ENCODE data around the gene GALNT9. TPM values are rescaled to one million over a fixed set of nuclear protein-coding genes. Genes with fewer than 3 reads are reported as not detected.

The GALNT9 gene
- total RNA-seq, 1 experiment from 2014 or later, result 0.54 TPM

- intact Hi-C loops (cut with micrococcal nuclease; ENCODE audit: unreplicated experiment), result no loop called here
- CTCF ChIA-PET, result no interaction called here
- peak; percentile 25 for TF ChIP-seq CTCF (IDR thresholded peaks at IDR 0.05; ENCODE audit: unreplicated experiment)
- no peak for DNase-seq
- Mint-ChIP-seq H3K36me3 (ENCODE audit: insufficient read depth, unreplicated experiment) (no peaks in the 10 kb centered on the region), H3K4me1 (ENCODE audit: low read depth, unreplicated experiment) (no peaks in the 10 kb centered on the region), H3K4me3 (ENCODE audit: low read depth, unreplicated experiment) (no peak overlapping the region), H3K27ac (ENCODE audit: unreplicated experiment) (no peak overlapping the region), H3K27me3 (ENCODE audit: unreplicated experiment) (peaks cover 73% of the 10 kb centered on the region), H3K9me3 (ENCODE audit: low read depth, unreplicated experiment) (peaks cover 14% of the 10 kb centered on the region)
- no TSS peak for BruUV-seq (replicated peaks)
Observed at GRCh38 chr12:132314516-132315233, 14.7 kb downstream of the GALNT9 start.

- H3K27me3 Mint-ChIP-seq (ENCODE audit: unreplicated experiment), result peaks cover 73% of the 10 kb centered on the region
- CTCF ChIA-PET, result no interaction called here
- no peaks in the 10 kb centered on the region for H3K4me1 Mint-ChIP-seq (ENCODE audit: low read depth, unreplicated experiment)
- H3K4me3 Mint-ChIP-seq (ENCODE audit: low read depth, unreplicated experiment), result no peak overlapping the region
- no peak for DNase-seq
- peaks cover 14% of the 10 kb centered on the region for H3K9me3 Mint-ChIP-seq (ENCODE audit: low read depth, unreplicated experiment)
- H3K27ac Mint-ChIP-seq (ENCODE audit: unreplicated experiment), result no peak overlapping the region
- intact Hi-C loops (cut with micrococcal nuclease; ENCODE audit: unreplicated experiment), result no loop called here
- TF ChIP-seq CTCF (IDR thresholded peaks at IDR 0.05; ENCODE audit: unreplicated experiment), result no peak
- no peaks in the 10 kb centered on the region for H3K36me3 Mint-ChIP-seq (ENCODE audit: insufficient read depth, unreplicated experiment)
- BruUV-seq (replicated peaks), result no TSS peak
Observed at GRCh38 chr12:132314035-132314434, 15.4 kb downstream of the GALNT9 start.

- no peak for DNase-seq
- no peak overlapping the region for H3K27ac Mint-ChIP-seq (ENCODE audit: unreplicated experiment)
- no TSS peak for BruUV-seq (replicated peaks)
- TF ChIP-seq CTCF (IDR thresholded peaks at IDR 0.05; ENCODE audit: unreplicated experiment), result no peak
- intact Hi-C loops (cut with micrococcal nuclease; ENCODE audit: unreplicated experiment), result no loop called here
- no peaks in the 10 kb centered on the region for H3K4me1 Mint-ChIP-seq (ENCODE audit: low read depth, unreplicated experiment)
- peaks cover 73% of the 10 kb centered on the region for H3K27me3 Mint-ChIP-seq (ENCODE audit: unreplicated experiment)
- CTCF ChIA-PET, result no interaction called here
- H3K36me3 Mint-ChIP-seq (ENCODE audit: insufficient read depth, unreplicated experiment), result no peaks in the 10 kb centered on the region
- peaks cover 14% of the 10 kb centered on the region for H3K9me3 Mint-ChIP-seq (ENCODE audit: low read depth, unreplicated experiment)
- no peak overlapping the region for H3K4me3 Mint-ChIP-seq (ENCODE audit: low read depth, unreplicated experiment)
Observed at GRCh38 chr12:132313182-132313581, 16.2 kb downstream of the GALNT9 start.

- peaks cover 14% of the 10 kb centered on the region for H3K9me3 Mint-ChIP-seq (ENCODE audit: low read depth, unreplicated experiment)
- BruUV-seq (replicated peaks), result no TSS peak
- no peaks in the 10 kb centered on the region for H3K4me1 Mint-ChIP-seq (ENCODE audit: low read depth, unreplicated experiment)
- no peak overlapping the region for H3K27ac Mint-ChIP-seq (ENCODE audit: unreplicated experiment)
- intact Hi-C loops (cut with micrococcal nuclease; ENCODE audit: unreplicated experiment), result no loop called here
- H3K27me3 Mint-ChIP-seq (ENCODE audit: unreplicated experiment), result peaks cover 76% of the 10 kb centered on the region
- no peaks in the 10 kb centered on the region for H3K36me3 Mint-ChIP-seq (ENCODE audit: insufficient read depth, unreplicated experiment)
- CTCF ChIA-PET, result no interaction called here
- no peak for DNase-seq
- H3K4me3 Mint-ChIP-seq (ENCODE audit: low read depth, unreplicated experiment), result no peak overlapping the region
- no peak for TF ChIP-seq CTCF (IDR thresholded peaks at IDR 0.05; ENCODE audit: unreplicated experiment)
Observed at GRCh38 chr12:132312516-132312915, 16.9 kb downstream of the GALNT9 start.

Data from Calu3 (cell line).